HEK293 (cell line): ENCODE measurements around the gene MRFAP1.

ENCODE experiments used
- CTCF ChIA-PET: fragments of 350-600 bp; formaldehyde crosslinking; extraction: SDS; loops from one replicate; lab custom pipeline; 2021; ENCODE audit warnings: antibody characterized with exemption; lab: Yijun Ruan, JAX
- POLR2A ChIA-PET: fragments of 300-600 bp; formaldehyde crosslinking; extraction: SDS; loops from one replicate; lab custom pipeline; 2020; ENCODE audit warnings: antibody characterized with exemption, inconsistent platforms; lab: Yijun Ruan, JAX
- H3K27ac ChIP-seq: fragments of 200-500 bp; sonication (Bioruptor generic); 2 replicates; pipeline ENCODE4 v1.5.1; 2014; ENCODE audit warnings: low read depth, low read length, control low read depth, inconsistent platforms; ENCODE audit errors: extremely low read depth
- H3K36me3 ChIP-seq, 2 experiments: fragments of 200-500 bp in 1 of 2; sonication (Bioruptor generic) in 1 of 2; 1 replicate in 1 of 2; 2 replicates in 1 of 2; pipeline ENCODE4 v1.5.1; 2014 to 2017; ENCODE audit warnings: inconsistent platforms in 2 of 2, low read length in 2 of 2; ENCODE audit not compliant: control insufficient read depth in 2 of 2, insufficient read depth in 1 of 2
- H3K4me1 ChIP-seq: fragments of 200-500 bp; sonication (Bioruptor generic); 2 replicates; pipeline ENCODE4 v1.5.1; 2014; ENCODE audit warnings: mild to moderate bottlenecking, low read length, inconsistent platforms; ENCODE audit not compliant: control insufficient read depth, insufficient read depth
- H3K4me3 ChIP-seq: 2 replicates; pipeline ENCODE4 v1.5.1; 2011; ENCODE audit warnings: low read depth, mild to moderate bottlenecking, control low read depth, low read length, moderate library complexity
- H3K9me3 ChIP-seq: fragments of 200-500 bp; sonication (Bioruptor generic); 2 replicates; pipeline ENCODE4 v1.5.1; 2014; ENCODE audit warnings: low read depth, low read length, inconsistent platforms; ENCODE audit not compliant: control insufficient read depth, insufficient read depth
- GLIS2 ChIP-seq: fragments of 450-650 bp; formaldehyde crosslinking; IDR thresholded peaks from 2 replicates; pipeline ENCODE4 v1.5.1; 2016; ENCODE audit warnings: missing biosample characterization, missing genetic modification characterization
- HOXA7 ChIP-seq: sonication (generic); formaldehyde crosslinking; IDR thresholded peaks from 2 replicates; pipeline ENCODE4 v1.8.1; 2022; ENCODE audit warnings: missing genetic modification reagents, borderline replicate concordance
- SETDB1 ChIP-seq: IDR thresholded peaks from one replicate; pipeline ENCODE4 v1.6.1; 2017; ENCODE audit warnings: mild to moderate bottlenecking, low read length, moderate library complexity, mixed read lengths; ENCODE audit not compliant: insufficient read length
- ZBTB20 ChIP-seq: fragments of 450-650 bp; formaldehyde crosslinking; IDR thresholded peaks from 2 replicates; pipeline ENCODE4 v1.5.1; 2016; ENCODE audit warnings: missing biosample characterization, missing genetic modification characterization
- ZEB2 ChIP-seq: fragments of 450-650 bp; formaldehyde crosslinking; IDR thresholded peaks from 2 replicates; pipeline ENCODE4 v1.5.1; 2016; ENCODE audit warnings: missing biosample characterization, missing genetic modification characterization
- ZNF16 ChIP-seq: fragments of 450-650 bp; formaldehyde crosslinking; IDR thresholded peaks from 2 replicates; pipeline ENCODE4 v1.5.1; 2016; ENCODE audit warnings: low read depth, missing biosample characterization, missing genetic modification characterization
- ZNF404 ChIP-seq: fragments of 450-650 bp; formaldehyde crosslinking; IDR thresholded peaks from 2 replicates; pipeline ENCODE4 v1.5.1; 2017; ENCODE audit warnings: missing biosample characterization, missing genetic modification characterization
- ZNF416 ChIP-seq: fragments of 450-650 bp; formaldehyde crosslinking; IDR thresholded peaks from 2 replicates; pipeline ENCODE4 v1.5.1; 2016; ENCODE audit warnings: missing biosample characterization, missing genetic modification characterization
- ZNF433 ChIP-seq: fragments of 450-650 bp; formaldehyde crosslinking; IDR thresholded peaks from 2 replicates; pipeline ENCODE4 v1.5.1; 2016; ENCODE audit warnings: missing biosample characterization, missing genetic modification characterization, low read depth
- ZNF747 ChIP-seq: fragments of 450-650 bp; formaldehyde crosslinking; IDR thresholded peaks from 2 replicates; pipeline ENCODE4 v1.5.1; 2016; ENCODE audit warnings: missing biosample characterization, missing genetic modification characterization
- ZNF785 ChIP-seq: fragments of 450-650 bp; formaldehyde crosslinking; IDR thresholded peaks from 2 replicates; pipeline ENCODE4 v1.5.1; 2016; ENCODE audit warnings: missing biosample characterization, missing genetic modification characterization
- ZNF791 ChIP-seq: fragments of 450-650 bp; formaldehyde crosslinking; IDR thresholded peaks from 2 replicates; pipeline ENCODE4 v1.5.1; 2016; ENCODE audit warnings: missing biosample characterization, missing genetic modification characterization
- TF ChIP-seq, protein P1 (sequence below): fragments of 450-650 bp; formaldehyde crosslinking; IDR thresholded peaks from 2 replicates; pipeline ENCODE4 v1.5.1; 2016; ENCODE audit warnings: missing biosample characterization, missing genetic modification characterization
- TF ChIP-seq, protein P2 (sequence below): fragments of 450-650 bp; formaldehyde crosslinking; conservative IDR thresholded peaks from 2 replicates; pipeline ENCODE4 v1.5.1; 2016; ENCODE audit warnings: low read depth, missing biosample characterization, missing genetic modification characterization
- TF ChIP-seq, protein P3 (sequence below): fragments of 450-650 bp; formaldehyde crosslinking; IDR thresholded peaks from 2 replicates; pipeline ENCODE4 v1.5.1; 2016; ENCODE audit warnings: missing biosample characterization, missing genetic modification characterization
- TF ChIP-seq, protein P4 (sequence below): fragments of 450-650 bp; formaldehyde crosslinking; IDR thresholded peaks from 2 replicates; pipeline ENCODE4 v1.5.1; 2016; ENCODE audit warnings: missing biosample characterization, missing genetic modification characterization

MRFAP1 gene

GRCh38 chr4:6647582-6648230 is 7.2 kb downstream of the MRFAP1 start (continued):
- no peak for TF ChIP-seq SETDB1
- no peak for TF ChIP-seq HOXA7 (CRISPR knock-in tag)
- no peak for TF ChIP-seq ZNF404 (tag by site-specific recombination)
- TF ChIP-seq ZBTB20 (tag by site-specific recombination): no peak
- TF ChIP-seq, protein P1, sequence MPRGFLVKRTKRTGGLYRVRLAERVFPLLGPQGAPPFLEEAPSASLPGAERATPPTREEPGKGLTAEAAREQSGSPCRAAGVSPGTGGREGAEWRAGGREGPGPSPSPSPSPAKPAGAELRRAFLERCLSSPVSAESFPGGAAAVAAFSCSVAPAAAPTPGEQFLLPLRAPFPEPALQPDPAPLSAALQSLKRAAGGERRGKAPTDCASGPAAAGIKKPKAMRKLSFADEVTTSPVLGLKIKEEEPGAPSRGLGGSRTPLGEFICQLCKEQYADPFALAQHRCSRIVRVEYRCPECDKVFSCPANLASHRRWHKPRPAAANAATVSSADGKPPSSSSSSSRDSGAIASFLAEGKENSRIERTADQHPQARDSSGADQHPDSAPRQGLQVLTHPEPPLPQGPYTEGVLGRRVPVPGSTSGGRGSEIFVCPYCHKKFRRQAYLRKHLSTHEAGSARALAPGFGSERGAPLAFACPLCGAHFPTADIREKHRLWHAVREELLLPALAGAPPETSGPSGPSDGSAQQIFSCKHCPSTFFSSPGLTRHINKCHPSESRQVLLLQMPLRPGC (tag by site-specific recombination): no peak
- TF ChIP-seq, protein P2, sequence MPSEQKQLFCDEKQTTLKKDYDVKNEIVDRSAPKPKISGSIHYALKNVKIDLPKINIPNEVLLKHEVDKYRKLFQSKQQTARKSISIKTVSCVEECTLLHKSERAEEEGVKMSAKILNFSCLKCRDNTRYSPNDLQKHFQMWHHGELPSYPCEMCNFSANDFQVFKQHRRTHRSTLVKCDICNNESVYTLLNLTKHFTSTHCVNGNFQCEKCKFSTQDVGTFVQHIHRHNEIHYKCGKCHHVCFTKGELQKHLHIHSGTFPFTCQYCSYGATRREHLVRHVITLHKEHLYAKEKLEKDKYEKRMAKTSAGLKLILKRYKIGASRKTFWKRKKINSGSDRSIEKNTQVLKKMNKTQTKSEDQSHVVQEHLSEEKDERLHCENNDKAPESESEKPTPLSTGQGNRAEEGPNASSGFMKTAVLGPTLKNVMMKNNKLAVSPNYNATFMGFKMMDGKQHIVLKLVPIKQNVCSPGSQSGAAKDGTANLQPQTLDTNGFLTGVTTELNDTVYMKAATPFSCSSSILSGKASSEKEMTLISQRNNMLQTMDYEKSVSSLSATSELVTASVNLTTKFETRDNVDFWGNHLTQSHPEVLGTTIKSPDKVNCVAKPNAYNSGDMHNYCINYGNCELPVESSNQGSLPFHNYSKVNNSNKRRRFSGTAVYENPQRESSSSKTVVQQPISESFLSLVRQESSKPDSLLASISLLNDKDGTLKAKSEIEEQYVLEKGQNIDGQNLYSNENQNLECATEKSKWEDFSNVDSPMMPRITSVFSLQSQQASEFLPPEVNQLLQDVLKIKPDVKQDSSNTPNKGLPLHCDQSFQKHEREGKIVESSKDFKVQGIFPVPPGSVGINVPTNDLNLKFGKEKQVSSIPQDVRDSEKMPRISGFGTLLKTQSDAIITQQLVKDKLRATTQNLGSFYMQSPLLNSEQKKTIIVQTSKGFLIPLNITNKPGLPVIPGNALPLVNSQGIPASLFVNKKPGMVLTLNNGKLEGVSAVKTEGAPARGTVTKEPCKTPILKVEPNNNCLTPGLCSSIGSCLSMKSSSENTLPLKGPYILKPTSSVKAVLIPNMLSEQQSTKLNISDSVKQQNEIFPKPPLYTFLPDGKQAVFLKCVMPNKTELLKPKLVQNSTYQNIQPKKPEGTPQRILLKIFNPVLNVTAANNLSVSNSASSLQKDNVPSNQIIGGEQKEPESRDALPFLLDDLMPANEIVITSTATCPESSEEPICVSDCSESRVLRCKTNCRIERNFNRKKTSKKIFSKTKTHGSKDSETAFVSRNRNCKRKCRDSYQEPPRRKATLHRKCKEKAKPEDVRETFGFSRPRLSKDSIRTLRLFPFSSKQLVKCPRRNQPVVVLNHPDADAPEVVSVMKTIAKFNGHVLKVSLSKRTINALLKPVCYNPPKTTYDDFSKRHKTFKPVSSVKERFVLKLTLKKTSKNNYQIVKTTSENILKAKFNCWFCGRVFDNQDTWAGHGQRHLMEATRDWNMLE: no peak
- TF ChIP-seq ZNF416 (tag by site-specific recombination): no peak
- no peak for TF ChIP-seq GLIS2 (tag by site-specific recombination)

GRCh38 chr4:6649216-6649615 is 8.7 kb downstream of the MRFAP1 start:
- Histone ChIP-seq H3K36me3 (no peaks in the 10 kb centered on the region), H3K4me1 (no peaks in the 10 kb centered on the region), H3K9me3 (no peaks in the 10 kb centered on the region), H3K27ac (no peak overlapping the region), H3K4me3 (no peak overlapping the region)
- TF ChIP-seq ZNF433 (no peak), ZNF747 (tag by site-specific recombination) (no peak), ZNF16 (tag by site-specific recombination) (no peak), ZNF785 (tag by site-specific recombination) (no peak), ZNF791 (tag by site-specific recombination) (no peak), ZEB2 (tag by site-specific recombination) (no peak)
- TF ChIP-seq, protein P3, sequence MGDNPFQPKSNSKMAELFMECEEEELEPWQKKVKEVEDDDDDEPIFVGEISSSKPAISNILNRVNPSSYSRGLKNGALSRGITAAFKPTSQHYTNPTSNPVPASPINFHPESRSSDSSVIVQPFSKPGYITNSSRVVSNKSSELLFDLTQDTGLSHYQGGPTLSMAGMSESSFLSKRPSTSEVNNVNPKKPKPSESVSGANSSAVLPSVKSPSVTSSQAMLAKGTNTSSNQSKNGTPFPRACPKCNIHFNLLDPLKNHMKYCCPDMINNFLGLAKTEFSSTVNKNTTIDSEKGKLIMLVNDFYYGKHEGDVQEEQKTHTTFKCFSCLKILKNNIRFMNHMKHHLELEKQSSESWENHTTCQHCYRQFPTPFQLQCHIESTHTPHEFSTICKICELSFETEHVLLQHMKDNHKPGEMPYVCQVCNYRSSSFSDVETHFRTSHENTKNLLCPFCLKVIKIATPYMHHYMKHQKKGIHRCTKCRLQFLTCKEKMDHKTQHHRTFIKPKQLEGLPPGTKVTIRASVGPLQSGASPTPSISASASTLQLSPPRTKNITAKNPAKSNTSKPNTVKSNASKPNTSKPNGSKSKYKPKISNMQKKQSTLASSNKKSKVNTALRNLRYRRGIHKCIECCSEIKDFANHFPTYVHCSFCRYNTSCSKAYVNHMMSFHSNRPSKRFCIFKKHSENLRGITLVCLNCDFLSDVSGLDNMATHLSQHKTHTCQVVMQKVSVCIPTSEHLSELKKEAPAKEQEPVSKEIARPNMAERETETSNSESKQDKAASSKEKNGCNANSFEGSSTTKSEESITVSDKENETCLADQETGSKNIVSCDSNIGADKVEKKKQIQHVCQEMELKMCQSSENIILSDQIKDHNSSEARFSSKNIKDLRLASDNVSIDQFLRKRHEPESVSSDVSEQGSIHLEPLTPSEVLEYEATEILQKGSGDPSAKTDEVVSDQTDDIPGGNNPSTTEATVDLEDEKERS: no peak
- TF ChIP-seq, protein P4, sequence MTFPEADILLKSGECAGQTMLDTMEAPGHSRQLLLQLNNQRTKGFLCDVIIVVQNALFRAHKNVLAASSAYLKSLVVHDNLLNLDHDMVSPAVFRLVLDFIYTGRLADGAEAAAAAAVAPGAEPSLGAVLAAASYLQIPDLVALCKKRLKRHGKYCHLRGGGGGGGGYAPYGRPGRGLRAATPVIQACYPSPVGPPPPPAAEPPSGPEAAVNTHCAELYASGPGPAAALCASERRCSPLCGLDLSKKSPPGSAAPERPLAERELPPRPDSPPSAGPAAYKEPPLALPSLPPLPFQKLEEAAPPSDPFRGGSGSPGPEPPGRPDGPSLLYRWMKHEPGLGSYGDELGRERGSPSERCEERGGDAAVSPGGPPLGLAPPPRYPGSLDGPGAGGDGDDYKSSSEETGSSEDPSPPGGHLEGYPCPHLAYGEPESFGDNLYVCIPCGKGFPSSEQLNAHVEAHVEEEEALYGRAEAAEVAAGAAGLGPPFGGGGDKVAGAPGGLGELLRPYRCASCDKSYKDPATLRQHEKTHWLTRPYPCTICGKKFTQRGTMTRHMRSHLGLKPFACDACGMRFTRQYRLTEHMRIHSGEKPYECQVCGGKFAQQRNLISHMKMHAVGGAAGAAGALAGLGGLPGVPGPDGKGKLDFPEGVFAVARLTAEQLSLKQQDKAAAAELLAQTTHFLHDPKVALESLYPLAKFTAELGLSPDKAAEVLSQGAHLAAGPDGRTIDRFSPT (tag by site-specific recombination): no peak
- POLR2A ChIA-PET: no interaction called here
- CTCF ChIA-PET: no interaction called here
